ENCODE results near the gene RPN1. TPM values are rescaled to one million over a fixed set of nuclear protein-coding genes. Genes with fewer than 3 reads are reported as not detected.

The RPN1 gene
- total and polyA plus RNA-seq, 2 of the 13 experiments (the other 11 are each of a cell fraction or from before 2014, with no cell fraction given), result 290 to 342 TPM

DNA sequence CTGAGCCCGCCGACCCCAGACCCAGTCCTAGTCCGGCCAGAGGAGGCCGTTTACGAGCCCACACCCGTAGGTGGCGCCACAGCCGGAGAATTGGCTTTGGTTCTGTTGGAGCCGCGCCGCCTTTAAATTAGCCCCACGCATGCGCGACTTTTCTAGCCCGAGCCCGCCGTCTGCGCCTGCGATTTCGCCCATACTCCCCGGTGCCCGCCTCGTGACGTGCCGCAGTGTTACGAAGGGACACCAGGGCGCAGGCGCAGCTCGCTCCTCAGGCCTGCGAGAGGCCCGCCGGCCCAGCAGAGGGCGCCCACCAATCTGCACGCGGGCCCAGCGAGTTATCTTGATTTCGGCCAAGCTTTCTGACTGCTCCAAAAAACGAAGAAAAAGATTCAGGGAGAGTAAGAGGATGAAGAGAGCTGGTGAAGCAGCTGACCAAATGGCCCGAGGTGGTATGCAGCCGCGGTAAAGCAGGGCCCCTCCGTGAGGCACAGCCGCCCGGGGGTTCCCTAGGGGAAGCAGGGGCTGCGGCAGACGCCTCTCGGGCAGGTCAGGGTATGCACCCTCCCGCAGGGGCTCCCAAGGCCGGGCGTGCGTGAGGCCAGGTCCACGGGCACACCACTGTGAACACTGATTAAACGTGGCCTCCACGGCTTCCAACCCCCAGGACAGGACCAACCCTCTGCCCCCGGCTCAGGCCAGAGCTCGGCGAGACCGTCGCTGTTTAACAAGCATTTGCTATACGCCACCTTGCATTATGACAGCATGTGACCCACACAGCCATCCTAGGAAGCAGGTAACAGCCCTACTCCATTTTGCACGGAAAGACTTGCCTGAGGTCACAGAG, 32.8 kb downstream of the RPN1 start (continued):
- TF ChIP-seq, protein P1, sequence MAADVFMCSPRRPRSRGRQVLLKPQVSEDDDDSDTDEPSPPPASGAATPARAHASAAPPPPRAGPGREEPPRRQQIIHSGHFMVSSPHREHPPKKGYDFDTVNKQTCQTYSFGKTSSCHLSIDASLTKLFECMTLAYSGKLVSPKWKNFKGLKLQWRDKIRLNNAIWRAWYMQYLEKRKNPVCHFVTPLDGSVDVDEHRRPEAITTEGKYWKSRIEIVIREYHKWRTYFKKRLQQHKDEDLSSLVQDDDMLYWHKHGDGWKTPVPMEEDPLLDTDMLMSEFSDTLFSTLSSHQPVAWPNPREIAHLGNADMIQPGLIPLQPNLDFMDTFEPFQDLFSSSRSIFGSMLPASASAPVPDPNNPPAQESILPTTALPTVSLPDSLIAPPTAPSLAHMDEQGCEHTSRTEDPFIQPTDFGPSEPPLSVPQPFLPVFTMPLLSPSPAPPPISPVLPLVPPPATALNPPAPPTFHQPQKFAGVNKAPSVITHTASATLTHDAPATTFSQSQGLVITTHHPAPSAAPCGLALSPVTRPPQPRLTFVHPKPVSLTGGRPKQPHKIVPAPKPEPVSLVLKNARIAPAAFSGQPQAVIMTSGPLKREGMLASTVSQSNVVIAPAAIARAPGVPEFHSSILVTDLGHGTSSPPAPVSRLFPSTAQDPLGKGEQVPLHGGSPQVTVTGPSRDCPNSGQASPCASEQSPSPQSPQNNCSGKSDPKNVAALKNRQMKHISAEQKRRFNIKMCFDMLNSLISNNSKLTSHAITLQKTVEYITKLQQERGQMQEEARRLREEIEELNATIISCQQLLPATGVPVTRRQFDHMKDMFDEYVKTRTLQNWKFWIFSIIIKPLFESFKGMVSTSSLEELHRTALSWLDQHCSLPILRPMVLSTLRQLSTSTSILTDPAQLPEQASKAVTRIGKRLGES (CRISPR knock-in tag; IDR thresholded peaks at IDR 0.05; ENCODE audit: borderline replicate concordance), result no peak
- TF ChIP-seq REXO4 (CRISPR knock-in tag; IDR thresholded peaks at IDR 0.05; ENCODE audit: borderline replicate concordance), result 0 out of 2 replicates have a peak, but pooled peaks have one; percentile 42
- TF ChIP-seq SIN3A (IDR thresholded peaks at IDR 0.05; ENCODE audit: borderline replicate concordance, low read depth, low read length), result no peak
- TF ChIP-seq ZNF562 (CRISPR knock-in tag; IDR thresholded peaks at IDR 0.05; ENCODE audit: borderline replicate concordance), result no peak
- no peak for TF ChIP-seq ZBTB20 (CRISPR knock-in tag; IDR thresholded peaks at IDR 0.05; ENCODE audit: borderline replicate concordance, low read depth)
- TF ChIP-seq ZNF329 (CRISPR knock-in tag; IDR thresholded peaks at IDR 0.05; ENCODE audit: low read depth), result peak; percentile 61; the same call in 1 of the 2 replicates
- 0 out of 2 replicates have a peak, but pooled peaks have one; percentile 21 for TF ChIP-seq ZNF343 (CRISPR knock-in tag; IDR thresholded peaks at IDR 0.05)
- TF ChIP-seq, protein P2, sequence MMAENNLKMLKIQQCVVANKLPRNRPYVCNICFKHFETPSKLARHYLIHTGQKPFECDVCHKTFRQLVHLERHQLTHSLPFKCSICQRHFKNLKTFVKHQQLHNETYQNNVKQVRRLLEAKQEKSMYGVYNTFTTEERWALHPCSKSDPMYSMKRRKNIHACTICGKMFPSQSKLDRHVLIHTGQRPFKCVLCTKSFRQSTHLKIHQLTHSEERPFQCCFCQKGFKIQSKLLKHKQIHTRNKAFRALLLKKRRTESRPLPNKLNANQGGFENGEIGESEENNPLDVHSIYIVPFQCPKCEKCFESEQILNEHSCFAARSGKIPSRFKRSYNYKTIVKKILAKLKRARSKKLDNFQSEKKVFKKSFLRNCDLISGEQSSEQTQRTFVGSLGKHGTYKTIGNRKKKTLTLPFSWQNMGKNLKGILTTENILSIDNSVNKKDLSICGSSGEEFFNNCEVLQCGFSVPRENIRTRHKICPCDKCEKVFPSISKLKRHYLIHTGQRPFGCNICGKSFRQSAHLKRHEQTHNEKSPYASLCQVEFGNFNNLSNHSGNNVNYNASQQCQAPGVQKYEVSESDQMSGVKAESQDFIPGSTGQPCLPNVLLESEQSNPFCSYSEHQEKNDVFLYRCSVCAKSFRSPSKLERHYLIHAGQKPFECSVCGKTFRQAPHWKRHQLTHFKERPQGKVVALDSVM (CRISPR knock-in tag; IDR thresholded peaks at IDR 0.05), result peak; percentile 73
- TF ChIP-seq, protein P3, sequence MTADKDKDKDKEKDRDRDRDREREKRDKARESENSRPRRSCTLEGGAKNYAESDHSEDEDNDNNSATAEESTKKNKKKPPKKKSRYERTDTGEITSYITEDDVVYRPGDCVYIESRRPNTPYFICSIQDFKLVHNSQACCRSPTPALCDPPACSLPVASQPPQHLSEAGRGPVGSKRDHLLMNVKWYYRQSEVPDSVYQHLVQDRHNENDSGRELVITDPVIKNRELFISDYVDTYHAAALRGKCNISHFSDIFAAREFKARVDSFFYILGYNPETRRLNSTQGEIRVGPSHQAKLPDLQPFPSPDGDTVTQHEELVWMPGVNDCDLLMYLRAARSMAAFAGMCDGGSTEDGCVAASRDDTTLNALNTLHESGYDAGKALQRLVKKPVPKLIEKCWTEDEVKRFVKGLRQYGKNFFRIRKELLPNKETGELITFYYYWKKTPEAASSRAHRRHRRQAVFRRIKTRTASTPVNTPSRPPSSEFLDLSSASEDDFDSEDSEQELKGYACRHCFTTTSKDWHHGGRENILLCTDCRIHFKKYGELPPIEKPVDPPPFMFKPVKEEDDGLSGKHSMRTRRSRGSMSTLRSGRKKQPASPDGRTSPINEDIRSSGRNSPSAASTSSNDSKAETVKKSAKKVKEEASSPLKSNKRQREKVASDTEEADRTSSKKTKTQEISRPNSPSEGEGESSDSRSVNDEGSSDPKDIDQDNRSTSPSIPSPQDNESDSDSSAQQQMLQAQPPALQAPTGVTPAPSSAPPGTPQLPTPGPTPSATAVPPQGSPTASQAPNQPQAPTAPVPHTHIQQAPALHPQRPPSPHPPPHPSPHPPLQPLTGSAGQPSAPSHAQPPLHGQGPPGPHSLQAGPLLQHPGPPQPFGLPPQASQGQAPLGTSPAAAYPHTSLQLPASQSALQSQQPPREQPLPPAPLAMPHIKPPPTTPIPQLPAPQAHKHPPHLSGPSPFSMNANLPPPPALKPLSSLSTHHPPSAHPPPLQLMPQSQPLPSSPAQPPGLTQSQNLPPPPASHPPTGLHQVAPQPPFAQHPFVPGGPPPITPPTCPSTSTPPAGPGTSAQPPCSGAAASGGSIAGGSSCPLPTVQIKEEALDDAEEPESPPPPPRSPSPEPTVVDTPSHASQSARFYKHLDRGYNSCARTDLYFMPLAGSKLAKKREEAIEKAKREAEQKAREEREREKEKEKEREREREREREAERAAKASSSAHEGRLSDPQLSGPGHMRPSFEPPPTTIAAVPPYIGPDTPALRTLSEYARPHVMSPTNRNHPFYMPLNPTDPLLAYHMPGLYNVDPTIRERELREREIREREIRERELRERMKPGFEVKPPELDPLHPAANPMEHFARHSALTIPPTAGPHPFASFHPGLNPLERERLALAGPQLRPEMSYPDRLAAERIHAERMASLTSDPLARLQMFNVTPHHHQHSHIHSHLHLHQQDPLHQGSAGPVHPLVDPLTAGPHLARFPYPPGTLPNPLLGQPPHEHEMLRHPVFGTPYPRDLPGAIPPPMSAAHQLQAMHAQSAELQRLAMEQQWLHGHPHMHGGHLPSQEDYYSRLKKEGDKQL (CRISPR knock-in tag; IDR thresholded peaks at IDR 0.05; ENCODE audit: low read depth), result no peak
- peak; percentile 64; the same call in 1 of the 2 replicates for TF ChIP-seq ZBTB38 (CRISPR knock-in tag; IDR thresholded peaks at IDR 0.05)
- TF ChIP-seq MED13 (CRISPR knock-in tag; IDR thresholded peaks at IDR 0.05), result peak; percentile 49; the same call in 1 of the 2 replicates
- TF ChIP-seq ZKSCAN5 (CRISPR knock-in tag; IDR thresholded peaks at IDR 0.05), result no peak
- TF ChIP-seq KDM2A (CRISPR knock-in tag; IDR thresholded peaks at IDR 0.05; ENCODE audit: borderline replicate concordance, low read depth), result peak; percentile 97
- no peak for TF ChIP-seq ZFP62 (CRISPR knock-in tag; IDR thresholded peaks at IDR 0.05)
- no peak for TF ChIP-seq ZBTB3 (CRISPR knock-in tag; IDR thresholded peaks at IDR 0.05; ENCODE audit: borderline replicate concordance, low read depth)
- no peak for TF ChIP-seq SP1 (IDR thresholded peaks at IDR 0.05)
- no peak for TF ChIP-seq SP1 (CRISPR knock-in tag; IDR thresholded peaks at IDR 0.05)
- TF ChIP-seq ZFAT (CRISPR knock-in tag; conservative IDR thresholded peaks at IDR 0.05), result no peak
- TF ChIP-seq ZNF20 (CRISPR knock-in tag; IDR thresholded peaks at IDR 0.05), result no peak

All from HepG2 (cell line).